GM19025 (cell line): Measurements from ENCODE around the gene SDK1.
"Not testable (repeated sequence)": the region's sequence is repeated elsewhere in the genome, so short reads cannot be mapped to it uniquely, and the experiment has no call there.

Experiments
- ATAC-seq: cut with Tn5 transposase; IDR thresholded peaks from one replicate; pipeline ENCODE4 v1.9.1; 2021; ENCODE audit warnings: mild to moderate bottlenecking, low read depth, moderate library complexity; ENCODE audit not compliant: unreplicated experiment

The SDK1 gene

GRCh38 chr7:4217126-4217660 is 916.1 kb downstream of the SDK1 start:
- not testable (repeated sequence) for ATAC-seq

GRCh38 chr7:4218481-4218880 is 917.4 kb downstream of the SDK1 start:
- ATAC-seq = no peak

- ATAC-seq = no peak
Observed at GRCh38 chr7:4220011-4220410, 919.0 kb downstream of the SDK1 start.

- ATAC-seq = no peak
Observed at GRCh38 chr7:4221043-4221442, 920.0 kb downstream of the SDK1 start.

- ATAC-seq = no peak
Observed at GRCh38 chr7:4222676-4223075, 921.6 kb downstream of the SDK1 start.

GRCh38 chr7:4225361-4225771 is 924.3 kb downstream of the SDK1 start:
- ATAC-seq = no peak

- ATAC-seq = no peak
Observed at GRCh38 chr7:4225881-4226523, 925.0 kb downstream of the SDK1 start.

- no peak for ATAC-seq
Observed at GRCh38 chr7:4226524-4226882, 925.5 kb downstream of the SDK1 start.

GRCh38 chr7:4227105-4228010 is 926.3 kb downstream of the SDK1 start:
- ATAC-seq = no peak

- no peak for ATAC-seq
Observed at GRCh38 chr7:4230352-4230751, 929.3 kb downstream of the SDK1 start.

- no peak for ATAC-seq
Observed at GRCh38 chr7:4233146-4233545, 932.1 kb downstream of the SDK1 start.

GRCh38 chr7:4233621-4234497 is 932.8 kb downstream of the SDK1 start:
- no peak for ATAC-seq

- no peak for ATAC-seq
Observed at GRCh38 chr7:4234498-4234855, 933.4 kb downstream of the SDK1 start.

GRCh38 chr7:4234886-4235285 is 933.8 kb downstream of the SDK1 start:
- ATAC-seq = no peak

GRCh38 chr7:4235596-4235995 is 934.5 kb downstream of the SDK1 start:
- ATAC-seq = no peak

- no peak for ATAC-seq
Observed at GRCh38 chr7:4236389-4236788, 935.3 kb downstream of the SDK1 start.

GRCh38 chr7:4236873-4237272 is 935.8 kb downstream of the SDK1 start:
- ATAC-seq = not testable (repeated sequence)

- no peak for ATAC-seq
Observed at GRCh38 chr7:4237296-4238235, 936.5 kb downstream of the SDK1 start.

- no peak for ATAC-seq
Observed at GRCh38 chr7:4238861-4239260, 937.8 kb downstream of the SDK1 start.

GRCh38 chr7:4240042-4240441 is 939.0 kb downstream of the SDK1 start:
- ATAC-seq = no peak
